GM12801 (cell line): ENCODE measurements around the gene GOSR1.

Experiments used
- CTCF ChIP-seq: IDR thresholded peaks from one replicate; pipeline ENCODE4 v1.5.1; 2011; ENCODE audit warnings: control low read depth; ENCODE audit not compliant: insufficient read length; ENCODE audit errors: extremely low read depth

GOSR1 gene

GRCh38 chr17:30477774-30478115, 537 bp downstream of the GOSR1 start:
- no peak for TF ChIP-seq CTCF

DNA sequence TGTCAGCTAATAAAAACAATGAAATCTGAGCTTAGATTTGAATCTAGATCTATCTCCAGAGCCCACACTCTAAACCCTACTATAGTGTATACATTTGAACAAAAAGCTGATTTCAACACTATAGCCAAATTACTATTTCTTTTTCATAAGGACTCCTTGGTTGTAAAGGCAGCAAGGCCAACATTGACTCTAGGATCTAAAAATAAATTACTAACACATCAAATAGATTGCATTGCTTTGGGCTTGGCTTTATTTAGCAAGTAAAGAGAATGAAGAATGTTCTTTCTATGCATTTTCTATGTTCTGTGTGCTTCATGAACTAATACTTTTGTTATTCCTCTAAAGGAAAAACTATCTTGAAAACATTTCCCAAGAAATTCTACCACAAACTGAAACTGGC, 5.3 kb downstream of the GOSR1 start:
- no peak for TF ChIP-seq CTCF

GRCh38 chr17:30483159-30483558, 6.0 kb downstream of the GOSR1 start:
- no peak for TF ChIP-seq CTCF

DNA sequence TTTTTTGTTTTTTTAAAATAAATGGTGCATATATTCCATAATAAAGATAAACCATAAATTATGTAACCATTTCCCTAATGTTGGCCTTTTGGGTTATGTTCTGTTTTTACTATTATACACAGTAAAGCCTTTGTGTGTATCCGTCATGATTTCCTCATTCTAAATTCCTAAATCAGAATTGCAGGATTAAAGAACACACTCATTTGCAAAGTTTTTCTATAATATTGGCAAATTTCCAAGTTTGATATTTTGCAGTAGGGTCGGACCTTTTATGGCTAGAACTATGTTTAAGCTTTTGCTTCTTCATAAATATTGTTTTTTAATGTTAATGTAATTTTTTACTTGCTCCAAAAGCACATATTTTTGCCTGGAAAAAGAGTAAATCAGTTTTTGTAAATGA, 16.6 kb downstream of the GOSR1 start:
- TF ChIP-seq CTCF: no peak

DNA sequence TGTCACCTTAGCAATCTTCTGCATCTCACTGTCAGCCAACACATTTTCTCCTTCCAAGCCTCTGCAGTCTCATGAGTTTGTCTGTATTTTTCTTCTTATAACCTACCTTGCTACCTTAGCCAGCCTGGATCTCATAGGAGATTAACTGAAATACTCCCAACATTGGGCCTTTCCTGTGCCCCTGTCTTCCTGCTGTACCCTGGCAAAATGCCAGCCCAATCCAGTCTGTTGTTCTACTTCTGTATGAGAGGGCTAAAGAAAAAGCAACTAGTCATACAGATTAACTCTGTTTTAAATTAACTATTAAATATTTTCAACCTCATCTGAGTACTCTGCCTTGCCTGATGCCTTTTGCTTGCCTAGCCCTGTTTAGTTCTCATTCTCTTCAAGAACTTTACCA, 18.4 kb downstream of the GOSR1 start:
- no peak for TF ChIP-seq CTCF

DNA sequence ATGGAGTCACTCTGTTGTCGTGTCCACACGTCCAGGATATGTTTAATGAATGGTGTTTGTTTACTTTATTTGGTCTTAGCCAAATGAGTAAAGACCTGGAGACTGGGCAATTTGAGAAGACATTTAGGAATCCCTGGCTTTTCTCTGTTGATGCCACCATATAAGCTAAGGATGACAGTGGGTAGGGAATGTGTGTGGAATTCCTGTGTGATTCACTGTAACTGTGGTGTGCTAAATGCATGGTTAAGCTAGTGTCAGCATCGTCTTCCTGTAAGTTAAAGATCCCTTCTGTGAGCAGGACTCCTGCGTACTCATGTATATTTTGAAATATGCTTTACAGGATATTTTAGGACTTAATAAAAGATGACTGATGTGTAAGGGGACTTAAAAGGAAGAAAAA, 26.4 kb downstream of the GOSR1 start:
- no peak for TF ChIP-seq CTCF

DNA sequence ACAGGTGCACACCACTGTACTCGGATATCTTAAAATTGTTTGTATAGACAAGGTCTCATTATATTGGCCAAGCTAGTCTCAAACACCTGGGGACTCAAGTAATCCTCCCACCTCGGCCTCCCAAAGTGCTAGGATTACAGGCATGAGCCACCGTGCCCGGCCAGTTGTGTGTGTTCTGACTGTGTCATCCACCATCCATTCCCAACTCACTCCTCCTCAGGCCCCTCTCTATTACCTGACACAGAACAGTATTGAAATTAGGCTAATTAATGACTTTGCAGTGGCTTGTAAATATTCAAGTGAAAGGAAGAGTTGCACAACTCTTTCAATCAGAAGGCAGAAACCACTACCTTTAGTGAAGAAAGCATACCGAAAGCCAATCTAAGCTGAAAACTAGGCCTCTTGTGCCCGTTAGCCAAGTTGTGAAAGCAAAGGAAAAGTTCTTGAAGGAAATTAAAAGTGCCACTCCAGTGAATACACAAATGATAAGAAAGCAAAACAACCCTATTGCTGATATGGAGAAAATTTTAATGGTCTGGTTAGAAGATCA, 28.7 kb downstream of the GOSR1 start:
- no peak for TF ChIP-seq CTCF

DNA sequence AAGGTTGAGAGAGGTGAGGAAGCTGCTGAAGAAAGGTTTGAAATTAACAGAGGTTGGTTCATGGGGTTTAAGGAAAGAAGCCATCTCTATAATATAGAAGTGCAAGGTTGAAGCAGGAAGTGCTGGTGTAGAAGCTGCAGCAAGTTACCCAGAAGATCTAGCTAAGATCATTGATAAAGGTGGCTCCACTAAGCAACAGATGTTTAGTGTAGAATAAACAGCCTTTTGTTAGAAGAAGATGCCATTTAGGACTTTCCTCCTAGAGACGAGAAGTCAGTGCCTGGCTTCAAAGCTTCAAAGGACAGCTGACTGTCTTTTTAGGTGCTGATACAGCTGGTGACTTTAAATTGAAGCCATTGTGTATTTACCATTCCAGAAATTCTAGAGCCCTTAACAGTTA, 29.3 kb downstream of the GOSR1 start:
- TF ChIP-seq CTCF: no peak
